Measurements from ENCODE around the gene HPRT1.

Gene HPRT1

GRCh38 chrX:134501941-134502340, 42.0 kb downstream of the HPRT1 start:
- no peak for DNase-seq
- TF ChIP-seq, protein P1, sequence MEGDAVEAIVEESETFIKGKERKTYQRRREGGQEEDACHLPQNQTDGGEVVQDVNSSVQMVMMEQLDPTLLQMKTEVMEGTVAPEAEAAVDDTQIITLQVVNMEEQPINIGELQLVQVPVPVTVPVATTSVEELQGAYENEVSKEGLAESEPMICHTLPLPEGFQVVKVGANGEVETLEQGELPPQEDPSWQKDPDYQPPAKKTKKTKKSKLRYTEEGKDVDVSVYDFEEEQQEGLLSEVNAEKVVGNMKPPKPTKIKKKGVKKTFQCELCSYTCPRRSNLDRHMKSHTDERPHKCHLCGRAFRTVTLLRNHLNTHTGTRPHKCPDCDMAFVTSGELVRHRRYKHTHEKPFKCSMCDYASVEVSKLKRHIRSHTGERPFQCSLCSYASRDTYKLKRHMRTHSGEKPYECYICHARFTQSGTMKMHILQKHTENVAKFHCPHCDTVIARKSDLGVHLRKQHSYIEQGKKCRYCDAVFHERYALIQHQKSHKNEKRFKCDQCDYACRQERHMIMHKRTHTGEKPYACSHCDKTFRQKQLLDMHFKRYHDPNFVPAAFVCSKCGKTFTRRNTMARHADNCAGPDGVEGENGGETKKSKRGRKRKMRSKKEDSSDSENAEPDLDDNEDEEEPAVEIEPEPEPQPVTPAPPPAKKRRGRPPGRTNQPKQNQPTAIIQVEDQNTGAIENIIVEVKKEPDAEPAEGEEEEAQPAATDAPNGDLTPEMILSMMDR (IDR thresholded peaks at IDR 0.05; ENCODE audit: low read length): no peak
- TF ChIP-seq EZH2phosphoT487 (IDR thresholded peaks at IDR 0.05; ENCODE audit: low read length) (no peak), EZH2 (optimal IDR thresholded peaks at IDR 0.05; ENCODE audit: low read depth, low read length) (no peak)
- Histone ChIP-seq H3K9me2 (replicated peaks; ENCODE audit: insufficient read depth, low read length) (no peaks in the 10 kb centered on the region), H3F3A (ENCODE audit: insufficient read depth, low read length) (no peaks in the 10 kb centered on the region), H3K27ac (ENCODE audit: low read length) (no peak overlapping the region), H3K4me3 (ENCODE audit: low read length) (no peak overlapping the region), H3K36me3 (replicated peaks; ENCODE audit: insufficient read depth, low read length) (no peaks in the 10 kb centered on the region), H3K9ac (ENCODE audit: low read length) (no peak overlapping the region), H4K20me1 (ENCODE audit: insufficient read depth, low read length) (no peaks in the 10 kb centered on the region), H3K4me1 (ENCODE audit: low read length) (no peaks in the 10 kb centered on the region), H2AFZ (ENCODE audit: low read length) (no peak overlapping the region), H3K4me2 (ENCODE audit: low read depth, low read length) (no peak overlapping the region), H3K79me2 (ENCODE audit: low read length) (no peaks in the 10 kb centered on the region), H3K27me3 (replicated peaks; ENCODE audit: insufficient read depth, low read length) (no peaks in the 10 kb centered on the region), H3K9me3 (replicated peaks; ENCODE audit: insufficient read depth, low read length) (no peaks in the 10 kb centered on the region)

GRCh38 chrX:134502686-134503085, 42.7 kb downstream of the HPRT1 start:
- Histone ChIP-seq H3K79me2 (ENCODE audit: low read length) (no peaks in the 10 kb centered on the region), H3K4me2 (ENCODE audit: low read depth, low read length) (no peak overlapping the region), H3K27ac (ENCODE audit: low read length) (no peak overlapping the region), H3K9me2 (replicated peaks; ENCODE audit: insufficient read depth, low read length) (no peaks in the 10 kb centered on the region), H3K9me3 (replicated peaks; ENCODE audit: insufficient read depth, low read length) (no peaks in the 10 kb centered on the region), H2AFZ (ENCODE audit: low read length) (no peak overlapping the region), H3K36me3 (replicated peaks; ENCODE audit: insufficient read depth, low read length) (no peaks in the 10 kb centered on the region), H3F3A (ENCODE audit: insufficient read depth, low read length) (no peaks in the 10 kb centered on the region), H4K20me1 (ENCODE audit: insufficient read depth, low read length) (no peaks in the 10 kb centered on the region), H3K27me3 (replicated peaks; ENCODE audit: insufficient read depth, low read length) (no peaks in the 10 kb centered on the region), H3K4me1 (ENCODE audit: low read length) (no peaks in the 10 kb centered on the region), H3K9ac (ENCODE audit: low read length) (no peak overlapping the region), H3K4me3 (ENCODE audit: low read length) (no peak overlapping the region)
- TF ChIP-seq, protein P1 (IDR thresholded peaks at IDR 0.05; ENCODE audit: low read length): no peak
- TF ChIP-seq EZH2phosphoT487 (IDR thresholded peaks at IDR 0.05; ENCODE audit: low read length): no peak
- no peak for TF ChIP-seq EZH2 (optimal IDR thresholded peaks at IDR 0.05; ENCODE audit: low read depth, low read length)
- no peak for DNase-seq

DNA sequence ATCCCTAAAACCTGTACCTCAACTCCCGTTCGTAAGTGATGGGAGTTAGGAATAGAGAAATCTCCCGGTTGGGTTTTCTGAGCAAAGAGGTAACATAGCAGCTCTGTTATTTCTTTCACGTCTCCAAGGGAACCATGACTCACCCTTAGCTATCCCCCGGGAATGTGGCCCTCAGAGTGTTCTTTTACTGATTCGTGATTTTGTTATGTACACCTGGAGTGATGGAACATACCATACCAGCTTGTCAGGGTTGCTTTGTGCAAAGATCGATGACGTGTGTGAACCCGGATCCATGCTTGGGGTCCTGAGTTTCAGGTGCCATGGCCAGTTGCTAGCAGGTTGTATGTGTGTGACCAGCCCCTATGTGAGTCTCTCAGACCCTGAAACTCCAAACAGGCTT, 52.6 kb downstream of the HPRT1 start:
- H3K4me3 ChIP-seq (ENCODE audit: low read length): no peak overlapping the region
- DNase-seq: no peak
- no peak for TF ChIP-seq EZH2phosphoT487 (IDR thresholded peaks at IDR 0.05; ENCODE audit: low read length)
- H3K4me2 ChIP-seq (ENCODE audit: low read depth, low read length): no peak overlapping the region
- H3F3A ChIP-seq (ENCODE audit: insufficient read depth, low read length): no peaks in the 10 kb centered on the region
- no peaks in the 10 kb centered on the region for H4K20me1 ChIP-seq (ENCODE audit: insufficient read depth, low read length)
- no peak overlapping the region for H3K27ac ChIP-seq (ENCODE audit: low read length)
- no peaks in the 10 kb centered on the region for H3K79me2 ChIP-seq (ENCODE audit: low read length)
- no peak overlapping the region for H3K9ac ChIP-seq (ENCODE audit: low read length)
- H3K27me3 ChIP-seq (replicated peaks; ENCODE audit: insufficient read depth, low read length): no peaks in the 10 kb centered on the region
- no peaks in the 10 kb centered on the region for H3K9me2 ChIP-seq (replicated peaks; ENCODE audit: insufficient read depth, low read length)
- H3K4me1 ChIP-seq (ENCODE audit: low read length): no peaks in the 10 kb centered on the region
- no peaks in the 10 kb centered on the region for H3K36me3 ChIP-seq (replicated peaks; ENCODE audit: insufficient read depth, low read length)
- H2AFZ ChIP-seq (ENCODE audit: low read length): no peak overlapping the region
- no peaks in the 10 kb centered on the region for H3K9me3 ChIP-seq (replicated peaks; ENCODE audit: insufficient read depth, low read length)

DNA sequence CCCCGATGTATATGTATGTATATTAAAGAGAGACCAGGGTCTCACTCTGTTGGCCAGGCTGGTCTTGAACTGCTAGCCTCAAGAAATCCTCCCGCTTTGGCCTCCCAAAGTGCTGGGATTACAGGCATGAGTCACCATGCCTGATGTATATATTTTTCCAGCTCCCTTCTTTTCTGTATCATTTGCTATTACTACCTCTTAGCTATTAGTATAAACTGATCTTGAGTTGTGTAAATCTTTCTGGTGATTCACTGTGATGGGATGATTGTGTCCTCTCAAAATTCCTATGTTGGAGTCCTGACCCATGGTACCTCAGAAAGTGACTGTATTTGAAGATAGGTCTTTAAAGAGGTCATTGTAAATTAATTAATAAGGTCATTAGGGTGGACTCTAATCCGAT, 53.1 kb downstream of the HPRT1 start:
- Histone ChIP-seq H3K4me3 (ENCODE audit: low read length) (no peak overlapping the region), H4K20me1 (ENCODE audit: insufficient read depth, low read length) (no peaks in the 10 kb centered on the region), H3K4me1 (ENCODE audit: low read length) (no peaks in the 10 kb centered on the region), H3K36me3 (replicated peaks; ENCODE audit: insufficient read depth, low read length) (no peaks in the 10 kb centered on the region), H3K27me3 (replicated peaks; ENCODE audit: insufficient read depth, low read length) (no peaks in the 10 kb centered on the region), H3F3A (ENCODE audit: insufficient read depth, low read length) (no peaks in the 10 kb centered on the region), H3K9me2 (replicated peaks; ENCODE audit: insufficient read depth, low read length) (no peaks in the 10 kb centered on the region), H3K79me2 (ENCODE audit: low read length) (no peaks in the 10 kb centered on the region), H3K9me3 (replicated peaks; ENCODE audit: insufficient read depth, low read length) (no peaks in the 10 kb centered on the region), H2AFZ (ENCODE audit: low read length) (no peak overlapping the region), H3K9ac (ENCODE audit: low read length) (no peak overlapping the region), H3K27ac (ENCODE audit: low read length) (no peak overlapping the region), H3K4me2 (ENCODE audit: low read depth, low read length) (no peak overlapping the region)
- DNase-seq: no peak
- TF ChIP-seq EZH2phosphoT487 (IDR thresholded peaks at IDR 0.05; ENCODE audit: low read length) (no peak), EZH2 (optimal IDR thresholded peaks at IDR 0.05; ENCODE audit: low read depth, low read length) (no peak)
- TF ChIP-seq, protein P1 (IDR thresholded peaks at IDR 0.05; ENCODE audit: low read length): no peak
